C4-2B (cell line): ENCODE data around the gene GP2.

ENCODE experiments used
- ZFX ChIP-seq: fragments of 450-650 bp; IDR thresholded peaks from 2 replicates; pipeline ENCODE4 v1.6.1; 2017
- TF ChIP-seq, protein P1 (sequence below): fragments of 450-650 bp; conservative IDR thresholded peaks from 2 replicates; pipeline ENCODE4 v1.5.1; 2017; ENCODE audit warnings: mild to moderate bottlenecking

GRCh38 chr16:20316715-20317114 lies 10.6 kb downstream of the GP2 start:
- TF ChIP-seq, protein P1, sequence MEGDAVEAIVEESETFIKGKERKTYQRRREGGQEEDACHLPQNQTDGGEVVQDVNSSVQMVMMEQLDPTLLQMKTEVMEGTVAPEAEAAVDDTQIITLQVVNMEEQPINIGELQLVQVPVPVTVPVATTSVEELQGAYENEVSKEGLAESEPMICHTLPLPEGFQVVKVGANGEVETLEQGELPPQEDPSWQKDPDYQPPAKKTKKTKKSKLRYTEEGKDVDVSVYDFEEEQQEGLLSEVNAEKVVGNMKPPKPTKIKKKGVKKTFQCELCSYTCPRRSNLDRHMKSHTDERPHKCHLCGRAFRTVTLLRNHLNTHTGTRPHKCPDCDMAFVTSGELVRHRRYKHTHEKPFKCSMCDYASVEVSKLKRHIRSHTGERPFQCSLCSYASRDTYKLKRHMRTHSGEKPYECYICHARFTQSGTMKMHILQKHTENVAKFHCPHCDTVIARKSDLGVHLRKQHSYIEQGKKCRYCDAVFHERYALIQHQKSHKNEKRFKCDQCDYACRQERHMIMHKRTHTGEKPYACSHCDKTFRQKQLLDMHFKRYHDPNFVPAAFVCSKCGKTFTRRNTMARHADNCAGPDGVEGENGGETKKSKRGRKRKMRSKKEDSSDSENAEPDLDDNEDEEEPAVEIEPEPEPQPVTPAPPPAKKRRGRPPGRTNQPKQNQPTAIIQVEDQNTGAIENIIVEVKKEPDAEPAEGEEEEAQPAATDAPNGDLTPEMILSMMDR = no peak
- TF ChIP-seq ZFX = no peak
